ENCODE results near the gene MFSD1. TPM values are rescaled to one million over a fixed set of nuclear protein-coding genes. Genes with fewer than 3 reads are reported as not detected.

MFSD1 gene
- total and polyA plus RNA-seq, 2 of the 13 experiments (the other 11 are each of a cell fraction or from before 2014, with no cell fraction given), result 17.3 to 37.9 TPM

- in situ Hi-C loops (cut with HindIII; ENCODE audit: extremely low pct_ligation_motif_present, low pct_unique_long_range_greater_than_20kb), result no loop called here
- no peak overlapping the region for H2AFZ ChIP-seq (ENCODE audit: low read length)
- H4K20me1 ChIP-seq (ENCODE audit: insufficient read depth, low read length), result no peaks in the 10 kb centered on the region
- no peaks in the 10 kb centered on the region for H3K79me2 ChIP-seq (ENCODE audit: insufficient read depth, low read length)
- ChIA-PET POLR2A (no interaction called here), CTCF (ENCODE audit: low intra/inter-chr PET ratio, low total read pairs) (no interaction called here)
- no peak overlapping the region for H3K27ac ChIP-seq (ENCODE audit: extremely low read length, insufficient read depth, low read length)
- DNase-seq (ENCODE audit: low spot score) (no peak), ATAC-seq (no peak), FAIRE-seq (no peak)
- H3K9me3 ChIP-seq (ENCODE audit: low read length), result no peaks in the 10 kb centered on the region
- no peak overlapping the region for H3K4me2 ChIP-seq (ENCODE audit: low read depth, low read length)
- no TSS peak for BruUV-seq (replicated peaks)
- no peaks in the 10 kb centered on the region for H3K27me3 ChIP-seq (ENCODE audit: control insufficient read depth in 1 of 2, insufficient read depth in 2 of 2, low read length in 2 of 2)
- 97% methylated on average over 2 of the region's 3 CpGs for WGBS (ENCODE audit: low lambda C conversion rate)
- intact Hi-C loops (cut with micrococcal nuclease; ENCODE audit: unreplicated experiment), result loop anchor here (5.0 kb wide), 1 partner anchor 38 kb away; no protein-coding TSS in a partner anchor
- H3K4me3 ChIP-seq (replicated peaks in 1 of 3; ENCODE audit: insufficient read depth in 1 of 3, low read depth in 2 of 3, low read length in 3 of 3), result no peak overlapping the region
- no peak overlapping the region for H3K9ac ChIP-seq (ENCODE audit: insufficient read depth, low read depth, low read length)
- TF ChIP-seq EHMT2 (IDR thresholded peaks at IDR 0.05; ENCODE audit: borderline replicate concordance, low read depth, low read length) (no peak), ATF7-NPFF (CRISPR knock-in tag; IDR thresholded peaks at IDR 0.05; ENCODE audit: low read depth) (no peak), PCBP1 (IDR thresholded peaks at IDR 0.05; ENCODE audit: borderline replicate concordance, low read depth, low read length) (no peak), ZNF678 (CRISPR knock-in tag; IDR thresholded peaks at IDR 0.05) (no peak), PHF21A (CRISPR knock-in tag; IDR thresholded peaks at IDR 0.05) (no peak), ZNF878 (CRISPR knock-in tag; IDR thresholded peaks at IDR 0.05) (no peak), NFATC3 (CRISPR knock-in tag; IDR thresholded peaks at IDR 0.05) (no peak), SRF (IDR thresholded peaks at IDR 0.05; ENCODE audit: low read depth, low read length) (no peak), HOXA9 (CRISPR knock-in tag; IDR thresholded peaks at IDR 0.05; ENCODE audit: borderline replicate concordance) (no peak)
- H3K4me1 ChIP-seq (ENCODE audit: insufficient read depth, low read length), result peaks cover 32% of the 10 kb centered on the region
- H3K36me3 ChIP-seq (replicated peaks in 1 of 2; ENCODE audit: control insufficient read depth in 1 of 2, insufficient read depth in 2 of 2, low read length in 2 of 2), result no peaks in the 10 kb centered on the region
Observed at GRCh38 chr3:158765518-158766205, 36.2 kb upstream of the MFSD1 start.

GRCh38 chr3:158766364-158766763 is 35.5 kb upstream of the MFSD1 start:
- Histone ChIP-seq H4K20me1 (ENCODE audit: insufficient read depth, low read length) (no peaks in the 10 kb centered on the region), H3K4me1 (ENCODE audit: insufficient read depth, low read length) (peaks cover 39% of the 10 kb centered on the region), H3K27me3 (ENCODE audit: control insufficient read depth in 1 of 2, insufficient read depth in 2 of 2, low read length in 2 of 2) (no peaks in the 10 kb centered on the region), H3K9ac (ENCODE audit: insufficient read depth, low read depth, low read length) (no peak overlapping the region), H3K36me3 (replicated peaks in 1 of 2; ENCODE audit: control insufficient read depth in 1 of 2, insufficient read depth in 2 of 2, low read length in 2 of 2) (no peaks in the 10 kb centered on the region), H3K27ac (ENCODE audit: extremely low read length, insufficient read depth, low read length) (no peak overlapping the region), H2AFZ (ENCODE audit: low read length) (no peak overlapping the region), H3K9me3 (ENCODE audit: low read length) (no peaks in the 10 kb centered on the region), H3K4me2 (ENCODE audit: low read depth, low read length) (no peak overlapping the region), H3K79me2 (ENCODE audit: insufficient read depth, low read length) (no peaks in the 10 kb centered on the region), H3K4me3 (replicated peaks in 1 of 3; ENCODE audit: insufficient read depth in 1 of 3, low read depth in 2 of 3, low read length in 3 of 3) (no peak overlapping the region)
- ATAC-seq, result no peak
- ChIA-PET CTCF (ENCODE audit: low intra/inter-chr PET ratio, low total read pairs) (no interaction called here), POLR2A (no interaction called here)
- in situ Hi-C loops (cut with HindIII; ENCODE audit: extremely low pct_ligation_motif_present, low pct_unique_long_range_greater_than_20kb), result no loop called here
- no TSS peak for BruUV-seq (replicated peaks)
- WGBS (ENCODE audit: low lambda C conversion rate), result 97% methylated on average over 1 of the region's 1 CpG
- DNase-seq (ENCODE audit: low spot score), result no peak
- no peak for FAIRE-seq
- intact Hi-C loops (cut with micrococcal nuclease; ENCODE audit: unreplicated experiment), result loop anchor here (5.0 kb wide), 1 partner anchor 39 kb away; no protein-coding TSS in a partner anchor
- TF ChIP-seq ZNF713 (CRISPR knock-in tag; IDR thresholded peaks at IDR 0.05) (no peak), ZKSCAN8 (CRISPR knock-in tag; IDR thresholded peaks at IDR 0.05; ENCODE audit: borderline replicate concordance) (no peak), RBAK (CRISPR knock-in tag; IDR thresholded peaks at IDR 0.05) (no peak), BHLHE40 (IDR thresholded peaks at IDR 0.05; ENCODE audit: low read length) (no peak), HNRNPK (IDR thresholded peaks at IDR 0.05; ENCODE audit: low read depth, low read length, poor library complexity, severe bottlenecking) (no peak), TP53 (CRISPR knock-in tag; conservative IDR thresholded peaks at IDR 0.05) (no peak), TAF1 (CRISPR knock-in tag; IDR thresholded peaks at IDR 0.05) (no peak)
- TF ChIP-seq, protein P1, sequence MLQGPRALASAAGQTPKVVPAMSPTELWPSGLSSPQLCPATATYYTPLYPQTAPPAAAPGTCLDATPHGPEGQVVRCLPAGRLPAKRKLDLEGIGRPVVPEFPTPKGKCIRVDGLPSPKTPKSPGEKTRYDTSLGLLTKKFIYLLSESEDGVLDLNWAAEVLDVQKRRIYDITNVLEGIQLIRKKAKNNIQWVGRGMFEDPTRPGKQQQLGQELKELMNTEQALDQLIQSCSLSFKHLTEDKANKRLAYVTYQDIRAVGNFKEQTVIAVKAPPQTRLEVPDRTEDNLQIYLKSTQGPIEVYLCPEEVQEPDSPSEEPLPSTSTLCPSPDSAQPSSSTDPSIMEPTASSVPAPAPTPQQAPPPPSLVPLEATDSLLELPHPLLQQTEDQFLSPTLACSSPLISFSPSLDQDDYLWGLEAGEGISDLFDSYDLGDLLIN (CRISPR knock-in tag; IDR thresholded peaks at IDR 0.05; ENCODE audit: borderline replicate concordance), result no peak
- TF ChIP-seq, protein P2, sequence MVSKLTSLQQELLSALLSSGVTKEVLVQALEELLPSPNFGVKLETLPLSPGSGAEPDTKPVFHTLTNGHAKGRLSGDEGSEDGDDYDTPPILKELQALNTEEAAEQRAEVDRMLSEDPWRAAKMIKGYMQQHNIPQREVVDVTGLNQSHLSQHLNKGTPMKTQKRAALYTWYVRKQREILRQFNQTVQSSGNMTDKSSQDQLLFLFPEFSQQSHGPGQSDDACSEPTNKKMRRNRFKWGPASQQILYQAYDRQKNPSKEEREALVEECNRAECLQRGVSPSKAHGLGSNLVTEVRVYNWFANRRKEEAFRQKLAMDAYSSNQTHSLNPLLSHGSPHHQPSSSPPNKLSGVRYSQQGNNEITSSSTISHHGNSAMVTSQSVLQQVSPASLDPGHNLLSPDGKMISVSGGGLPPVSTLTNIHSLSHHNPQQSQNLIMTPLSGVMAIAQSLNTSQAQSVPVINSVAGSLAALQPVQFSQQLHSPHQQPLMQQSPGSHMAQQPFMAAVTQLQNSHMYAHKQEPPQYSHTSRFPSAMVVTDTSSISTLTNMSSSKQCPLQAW (CRISPR knock-in tag; IDR thresholded peaks at IDR 0.05), result no peak

All from HepG2 (cell line).